ENCODE results near the gene RHOU.
"Not testable (repeated sequence)": the region's sequence is repeated elsewhere in the genome, so short reads cannot be mapped to it uniquely, and the experiment has no call there.

Gene RHOU

GRCh38 chr1:228758447-228758846 is 23.2 kb downstream of the RHOU start:
- DNase-seq (ENCODE audit: low spot score), result no peak

GRCh38 chr1:228760979-228761378 is 25.7 kb downstream of the RHOU start:
- no peak for DNase-seq (ENCODE audit: low spot score)

- no peak for DNase-seq (ENCODE audit: low spot score)
Measured at GRCh38 chr1:228763561-228763960, 28.3 kb downstream of the RHOU start.

- DNase-seq (ENCODE audit: low spot score), result no peak
Measured at GRCh38 chr1:228765168-228765946, 30.1 kb downstream of the RHOU start.

GRCh38 chr1:228766788-228767187 is 31.5 kb downstream of the RHOU start:
- DNase-seq (ENCODE audit: low spot score), result no peak

GRCh38 chr1:228767636-228768354 is 32.5 kb downstream of the RHOU start:
- DNase-seq (ENCODE audit: low spot score), result no peak

- DNase-seq (ENCODE audit: low spot score), result no peak
Measured at GRCh38 chr1:228768355-228769000, 33.2 kb downstream of the RHOU start.

GRCh38 chr1:228770779-228771223 is 35.5 kb downstream of the RHOU start:
- no peak for DNase-seq (ENCODE audit: low spot score)

- DNase-seq (ENCODE audit: low spot score), result no peak
Measured at GRCh38 chr1:228772516-228773212, 37.4 kb downstream of the RHOU start.

GRCh38 chr1:228775946-228776345 is 40.7 kb downstream of the RHOU start:
- not testable (repeated sequence) for DNase-seq (ENCODE audit: low spot score)

- no peak for DNase-seq (ENCODE audit: low spot score)
Measured at GRCh38 chr1:228776449-228776848, 41.2 kb downstream of the RHOU start.

GRCh38 chr1:228777236-228777635 is 42.0 kb downstream of the RHOU start:
- no peak for DNase-seq (ENCODE audit: low spot score)

GRCh38 chr1:228778026-228778425 is 42.7 kb downstream of the RHOU start:
- DNase-seq (ENCODE audit: low spot score), result no peak

- no peak for DNase-seq (ENCODE audit: low spot score)
Measured at GRCh38 chr1:228778466-228778865, 43.2 kb downstream of the RHOU start.

GRCh38 chr1:228778961-228779360 is 43.7 kb downstream of the RHOU start:
- no peak for DNase-seq (ENCODE audit: low spot score)

GRCh38 chr1:228781161-228781808 is 46.0 kb downstream of the RHOU start:
- no peak for DNase-seq (ENCODE audit: low spot score)

GRCh38 chr1:228781809-228782661 is 46.8 kb downstream of the RHOU start:
- DNase-seq (ENCODE audit: low spot score), result no peak

- no peak for DNase-seq (ENCODE audit: low spot score)
Measured at GRCh38 chr1:228782662-228783417, 47.6 kb downstream of the RHOU start.

GRCh38 chr1:228783418-228784040 is 48.2 kb downstream of the RHOU start:
- DNase-seq (ENCODE audit: low spot score), result no peak

GRCh38 chr1:228784181-228784580 is 48.9 kb downstream of the RHOU start:
- no peak for DNase-seq (ENCODE audit: low spot score)
